ENCODE data around the gene DYRK2.
"Not testable (repeated sequence)": the region's sequence is repeated elsewhere in the genome, so short reads cannot be mapped to it uniquely, and the experiment has no call there.

DYRK2 gene

DNA sequence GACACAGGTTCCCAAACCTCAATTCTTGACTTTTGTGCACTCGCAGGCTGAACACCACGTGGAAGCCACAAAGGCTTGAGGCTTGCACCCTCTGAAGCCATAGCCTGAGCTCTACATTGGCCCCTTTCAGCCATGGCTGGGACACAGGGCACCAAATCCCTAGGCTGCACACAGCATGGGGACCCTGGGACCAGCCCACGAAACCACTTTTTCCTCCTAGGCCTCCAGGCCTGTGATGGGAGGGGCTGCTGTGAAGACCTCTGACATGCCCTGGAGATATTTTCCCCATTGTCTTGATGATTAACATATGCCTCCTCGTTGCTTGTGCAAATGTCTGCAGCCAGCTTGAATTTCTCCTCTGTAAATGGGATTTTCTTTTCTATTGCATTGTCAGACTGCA, 25.0 kb downstream of the DYRK2 start:
- H3K27ac ChIP-seq (ENCODE audit: low read length); H3K9ac ChIP-seq (ENCODE audit: low read length); H3K4me3 ChIP-seq (ENCODE audit: low read length); H3K4me1 ChIP-seq (ENCODE audit: control insufficient read depth, low read depth, low read length); H3K9me3 ChIP-seq (ENCODE audit: control insufficient read depth, low read depth, low read length); H3K36me3 ChIP-seq (ENCODE audit: control insufficient read depth, low read depth, low read length); H3K27me3 ChIP-seq (ENCODE audit: control insufficient read depth, insufficient read depth, low read length): not testable (repeated sequence)

GRCh38 chr12:67674417-67674816, 25.9 kb downstream of the DYRK2 start:
- Histone ChIP-seq H3K27me3 (ENCODE audit: control insufficient read depth, insufficient read depth, low read length) (no peaks in the 10 kb centered on the region), H3K4me3 (ENCODE audit: low read length) (no peak overlapping the region), H3K36me3 (ENCODE audit: control insufficient read depth, low read depth, low read length) (no peaks in the 10 kb centered on the region), H3K4me1 (ENCODE audit: control insufficient read depth, low read depth, low read length) (peaks cover 5% of the 10 kb centered on the region), H3K9ac (ENCODE audit: low read length) (no peak overlapping the region), H3K27ac (ENCODE audit: low read length) (no peak overlapping the region), H3K9me3 (ENCODE audit: control insufficient read depth, low read depth, low read length) (no peaks in the 10 kb centered on the region)

- H3K4me1 ChIP-seq (ENCODE audit: control insufficient read depth, low read depth, low read length), result peaks cover 5% of the 10 kb centered on the region
- no peaks in the 10 kb centered on the region for H3K36me3 ChIP-seq (ENCODE audit: control insufficient read depth, low read depth, low read length)
- H3K9me3 ChIP-seq (ENCODE audit: control insufficient read depth, low read depth, low read length), result no peaks in the 10 kb centered on the region
- H3K27me3 ChIP-seq (ENCODE audit: control insufficient read depth, insufficient read depth, low read length), result no peaks in the 10 kb centered on the region
- H3K27ac ChIP-seq (ENCODE audit: low read length), result no peak overlapping the region
- no peak overlapping the region for H3K4me3 ChIP-seq (ENCODE audit: low read length)
- H3K9ac ChIP-seq (ENCODE audit: low read length), result no peak overlapping the region
Observed at GRCh38 chr12:67676624-67677023, 28.1 kb downstream of the DYRK2 start.

- H3K4me3 ChIP-seq (ENCODE audit: low read length), result no peak overlapping the region
- no peaks in the 10 kb centered on the region for H3K9me3 ChIP-seq (ENCODE audit: control insufficient read depth, low read depth, low read length)
- no peaks in the 10 kb centered on the region for H3K27me3 ChIP-seq (ENCODE audit: control insufficient read depth, insufficient read depth, low read length)
- peaks cover 5% of the 10 kb centered on the region for H3K4me1 ChIP-seq (ENCODE audit: control insufficient read depth, low read depth, low read length)
- no peak overlapping the region for H3K9ac ChIP-seq (ENCODE audit: low read length)
- no peaks in the 10 kb centered on the region for H3K36me3 ChIP-seq (ENCODE audit: control insufficient read depth, low read depth, low read length)
- H3K27ac ChIP-seq (ENCODE audit: low read length), result no peak overlapping the region
Observed at GRCh38 chr12:67677166-67677565, 28.6 kb downstream of the DYRK2 start.

- Histone ChIP-seq H3K27ac (ENCODE audit: low read length) (no peak overlapping the region), H3K9me3 (ENCODE audit: control insufficient read depth, low read depth, low read length) (no peaks in the 10 kb centered on the region), H3K4me3 (ENCODE audit: low read length) (no peak overlapping the region), H3K4me1 (ENCODE audit: control insufficient read depth, low read depth, low read length) (peaks cover 5% of the 10 kb centered on the region), H3K9ac (ENCODE audit: low read length) (no peak overlapping the region), H3K27me3 (ENCODE audit: control insufficient read depth, insufficient read depth, low read length) (no peaks in the 10 kb centered on the region), H3K36me3 (ENCODE audit: control insufficient read depth, low read depth, low read length) (no peaks in the 10 kb centered on the region)
Observed at GRCh38 chr12:67681105-67681778, 32.7 kb downstream of the DYRK2 start.

- Histone ChIP-seq H3K27ac (ENCODE audit: low read length) (no peak overlapping the region), H3K9ac (ENCODE audit: low read length) (no peak overlapping the region), H3K4me3 (ENCODE audit: low read length) (no peak overlapping the region), H3K4me1 (ENCODE audit: control insufficient read depth, low read depth, low read length) (peaks cover 5% of the 10 kb centered on the region), H3K36me3 (ENCODE audit: control insufficient read depth, low read depth, low read length) (no peaks in the 10 kb centered on the region), H3K9me3 (ENCODE audit: control insufficient read depth, low read depth, low read length) (no peaks in the 10 kb centered on the region), H3K27me3 (ENCODE audit: control insufficient read depth, insufficient read depth, low read length) (no peaks in the 10 kb centered on the region)
Observed at GRCh38 chr12:67681941-67682620, 33.5 kb downstream of the DYRK2 start.

- H3K9me3 ChIP-seq (ENCODE audit: control insufficient read depth, low read depth, low read length), result no peaks in the 10 kb centered on the region
- no peak overlapping the region for H3K4me3 ChIP-seq (ENCODE audit: low read length)
- no peak overlapping the region for H3K27ac ChIP-seq (ENCODE audit: low read length)
- H3K36me3 ChIP-seq (ENCODE audit: control insufficient read depth, low read depth, low read length), result no peaks in the 10 kb centered on the region
- H3K27me3 ChIP-seq (ENCODE audit: control insufficient read depth, insufficient read depth, low read length), result no peaks in the 10 kb centered on the region
- no peaks in the 10 kb centered on the region for H3K4me1 ChIP-seq (ENCODE audit: control insufficient read depth, low read depth, low read length)
- no peak overlapping the region for H3K9ac ChIP-seq (ENCODE audit: low read length)
Observed at GRCh38 chr12:67689385-67689784, 40.8 kb downstream of the DYRK2 start.

GRCh38 chr12:67690656-67691055, 42.1 kb downstream of the DYRK2 start:
- H3K9ac ChIP-seq (ENCODE audit: low read length), result no peak overlapping the region
- no peaks in the 10 kb centered on the region for H3K36me3 ChIP-seq (ENCODE audit: control insufficient read depth, low read depth, low read length)
- H3K9me3 ChIP-seq (ENCODE audit: control insufficient read depth, low read depth, low read length), result no peaks in the 10 kb centered on the region
- no peaks in the 10 kb centered on the region for H3K4me1 ChIP-seq (ENCODE audit: control insufficient read depth, low read depth, low read length)
- no peak overlapping the region for H3K4me3 ChIP-seq (ENCODE audit: low read length)
- no peak overlapping the region for H3K27ac ChIP-seq (ENCODE audit: low read length)
- H3K27me3 ChIP-seq (ENCODE audit: control insufficient read depth, insufficient read depth, low read length), result no peaks in the 10 kb centered on the region

DNA sequence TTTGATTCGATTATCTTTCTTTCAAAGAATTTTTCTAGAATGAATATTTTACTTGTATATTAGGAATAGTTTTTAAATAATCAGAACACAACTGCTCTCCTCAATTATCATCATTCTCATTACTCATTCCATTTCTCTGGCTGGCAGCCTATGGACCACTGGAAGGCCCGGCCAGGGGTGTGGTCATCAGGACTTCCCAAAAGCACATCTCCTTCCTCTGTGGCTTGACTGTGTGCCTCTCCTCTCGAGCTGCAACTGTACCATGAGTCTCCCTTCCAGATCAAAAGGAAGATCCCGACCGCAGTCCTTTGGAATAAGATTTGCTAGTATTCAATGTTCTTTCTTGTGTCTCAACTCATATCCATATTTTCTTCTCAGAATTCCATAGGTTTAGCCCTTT, 42.7 kb downstream of the DYRK2 start:
- Histone ChIP-seq H3K4me1 (ENCODE audit: control insufficient read depth, low read depth, low read length) (no peaks in the 10 kb centered on the region), H3K27ac (ENCODE audit: low read length) (no peak overlapping the region), H3K36me3 (ENCODE audit: control insufficient read depth, low read depth, low read length) (no peaks in the 10 kb centered on the region), H3K4me3 (ENCODE audit: low read length) (no peak overlapping the region), H3K9me3 (ENCODE audit: control insufficient read depth, low read depth, low read length) (no peaks in the 10 kb centered on the region), H3K27me3 (ENCODE audit: control insufficient read depth, insufficient read depth, low read length) (no peaks in the 10 kb centered on the region), H3K9ac (ENCODE audit: low read length) (no peak overlapping the region)

- Histone ChIP-seq H3K9me3 (ENCODE audit: control insufficient read depth, low read depth, low read length) (no peaks in the 10 kb centered on the region), H3K4me1 (ENCODE audit: control insufficient read depth, low read depth, low read length) (no peaks in the 10 kb centered on the region), H3K27ac (ENCODE audit: low read length) (no peak overlapping the region), H3K4me3 (ENCODE audit: low read length) (no peak overlapping the region), H3K27me3 (ENCODE audit: control insufficient read depth, insufficient read depth, low read length) (no peaks in the 10 kb centered on the region), H3K36me3 (ENCODE audit: control insufficient read depth, low read depth, low read length) (no peaks in the 10 kb centered on the region), H3K9ac (ENCODE audit: low read length) (no peak overlapping the region)
Observed at GRCh38 chr12:67692135-67692534, 43.6 kb downstream of the DYRK2 start.

DNA sequence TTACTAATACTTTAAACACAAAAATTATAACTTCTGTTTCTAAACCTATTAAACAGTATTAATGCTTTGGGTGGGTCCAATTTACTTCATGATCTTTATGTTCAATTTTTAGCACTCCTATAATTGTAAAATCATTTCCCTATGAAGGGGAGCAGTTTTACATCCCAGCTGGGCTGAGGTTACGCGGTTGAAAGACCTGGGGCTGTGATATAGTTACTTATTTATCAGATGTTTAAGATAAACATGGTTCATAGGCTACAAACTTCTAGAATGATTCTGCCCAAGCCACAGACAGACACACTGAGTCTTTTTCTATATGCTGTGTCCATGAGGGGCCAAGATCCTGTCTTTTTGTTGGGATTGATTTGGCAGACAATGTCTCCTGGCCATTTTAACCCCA, 44.4 kb downstream of the DYRK2 start:
- no peaks in the 10 kb centered on the region for H3K27me3 ChIP-seq (ENCODE audit: control insufficient read depth, insufficient read depth, low read length)
- no peak overlapping the region for H3K9ac ChIP-seq (ENCODE audit: low read length)
- no peaks in the 10 kb centered on the region for H3K4me1 ChIP-seq (ENCODE audit: control insufficient read depth, low read depth, low read length)

GRCh38 chr12:67693894-67694293, 45.3 kb downstream of the DYRK2 start:
- Histone ChIP-seq H3K4me1 (ENCODE audit: control insufficient read depth, low read depth, low read length) (no peaks in the 10 kb centered on the region), H3K27me3 (ENCODE audit: control insufficient read depth, insufficient read depth, low read length) (no peaks in the 10 kb centered on the region), H3K4me3 (ENCODE audit: low read length) (no peak overlapping the region), H3K27ac (ENCODE audit: low read length) (no peak overlapping the region), H3K9me3 (ENCODE audit: control insufficient read depth, low read depth, low read length) (no peaks in the 10 kb centered on the region), H3K36me3 (ENCODE audit: control insufficient read depth, low read depth, low read length) (no peaks in the 10 kb centered on the region), H3K9ac (ENCODE audit: low read length) (no peak overlapping the region)

More for the DNA sequence above, 44.4 kb downstream of the DYRK2 start:
- Histone ChIP-seq H3K9me3 (ENCODE audit: control insufficient read depth, low read depth, low read length) (no peaks in the 10 kb centered on the region), H3K36me3 (ENCODE audit: control insufficient read depth, low read depth, low read length) (no peaks in the 10 kb centered on the region), H3K4me3 (ENCODE audit: low read length) (no peak overlapping the region), H3K27ac (ENCODE audit: low read length) (no peak overlapping the region)
